COLO829 (cell line): ENCODE measurements around the gene MT4.
"Not testable (repeated sequence)": the region's sequence is repeated elsewhere in the genome, so short reads cannot be mapped to it uniquely, and the experiment has no call there.

ENCODE experiments used
- DNase-seq: peaks from one replicate; pipeline ENCODE4 v3.0.0; 2012; ENCODE audit warnings: low spot score

Gene MT4

GRCh38 chr16:56559109-56559508 lies 5.8 kb upstream of the MT4 start:
- no peak for DNase-seq

- DNase-seq, result no peak
These were observed 4.4 kb upstream of the MT4 start for GRCh38 chr16:56560447-56560846.

DNA sequence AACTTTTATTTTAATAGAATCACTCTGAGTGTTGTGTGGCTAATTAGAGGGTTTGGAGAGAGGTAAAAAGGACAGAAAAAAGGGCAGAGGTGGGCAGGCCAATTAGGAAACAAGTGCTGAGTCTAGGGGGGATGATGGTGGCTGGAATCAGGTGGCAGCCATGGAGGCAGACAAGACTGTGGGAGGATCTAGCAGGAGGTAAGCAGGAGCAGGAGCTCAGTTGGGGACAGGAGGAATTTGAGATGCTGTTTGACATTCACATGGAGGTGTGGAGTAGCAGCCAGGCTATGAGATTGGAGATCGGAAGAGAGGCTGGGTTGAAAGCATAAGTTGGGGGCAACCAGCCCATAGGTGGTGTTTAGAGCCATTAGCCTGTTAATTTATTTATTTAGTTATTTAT lies 3.7 kb upstream of the MT4 start:
- no peak for DNase-seq

GRCh38 chr16:56569971-56570370 lies 5.1 kb downstream of the MT4 start:
- no peak for DNase-seq

DNA sequence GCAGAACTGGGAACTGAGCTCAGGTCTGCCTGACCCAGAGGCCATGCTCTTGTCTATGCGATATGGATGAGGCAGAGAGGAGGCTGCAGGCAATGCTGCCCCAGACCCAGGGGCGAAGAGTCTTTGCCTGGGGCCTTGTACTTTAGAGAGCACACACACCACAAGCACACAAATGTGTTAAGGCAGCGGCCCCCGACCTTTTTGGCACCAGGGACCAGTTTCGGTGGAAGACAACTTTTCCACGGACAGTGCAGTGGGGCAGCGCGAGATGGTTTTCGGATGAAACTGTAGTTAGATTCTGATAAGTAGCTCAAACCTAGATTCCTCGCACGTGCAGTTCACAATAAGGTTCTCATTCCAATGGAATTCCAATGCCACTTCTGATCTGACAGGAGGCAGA lies 6.7 kb downstream of the MT4 start:
- no peak for DNase-seq

DNA sequence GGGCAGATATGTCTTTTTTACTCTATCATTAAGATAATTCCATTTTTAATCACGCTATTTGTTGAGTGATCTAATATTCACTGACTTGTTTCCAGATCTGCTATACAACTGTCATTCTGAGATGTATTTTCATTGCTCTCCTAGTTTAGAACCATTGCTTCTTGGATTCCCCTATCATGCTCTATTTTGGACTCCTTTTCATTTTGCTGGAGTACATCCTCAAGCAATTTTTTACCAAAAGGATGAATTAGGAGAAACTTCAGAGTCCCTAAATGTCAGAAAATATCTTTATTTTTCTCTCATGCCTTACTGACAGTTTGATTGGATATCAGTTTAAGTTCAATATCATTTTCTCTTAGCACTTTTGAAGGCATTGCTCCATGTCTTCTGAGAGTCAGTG lies 9.8 kb downstream of the MT4 start:
- no peak for DNase-seq

DNA sequence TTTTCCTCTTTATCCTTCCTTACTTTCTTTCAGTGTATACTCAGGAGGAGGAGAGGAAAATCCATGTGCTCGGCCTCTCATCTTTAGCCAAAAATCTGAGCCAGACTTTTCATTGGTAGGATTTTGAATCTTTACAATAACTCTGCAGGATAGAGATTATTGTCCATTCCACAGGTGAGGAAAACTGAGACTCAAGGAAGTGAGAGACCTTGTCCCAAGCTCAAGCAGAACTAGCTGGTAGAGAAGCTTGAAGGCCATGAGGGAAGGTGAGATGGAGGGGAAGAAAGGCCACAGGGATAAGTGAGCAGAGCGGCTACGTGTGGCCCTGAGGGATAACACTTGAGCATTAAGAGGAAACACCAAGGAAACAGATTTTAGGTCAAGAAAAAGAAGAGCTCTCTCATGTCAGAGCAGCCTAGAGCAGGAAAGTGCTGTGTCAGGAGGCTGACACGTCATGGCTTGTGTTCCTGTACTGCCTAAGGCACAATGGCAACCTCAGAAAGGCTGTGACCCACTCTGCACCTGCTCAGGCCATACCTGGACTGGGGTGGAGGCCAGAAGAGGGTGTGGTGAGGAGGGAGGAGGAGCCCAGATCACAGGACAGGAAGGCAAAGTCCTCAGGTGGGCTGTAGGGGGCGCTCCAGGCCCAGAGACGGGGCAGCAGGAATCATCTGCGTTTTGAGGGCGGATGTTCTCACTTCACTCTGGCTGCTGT lies 11.9 kb downstream of the MT4 start:
- DNase-seq, result peak; percentile 53

DNA sequence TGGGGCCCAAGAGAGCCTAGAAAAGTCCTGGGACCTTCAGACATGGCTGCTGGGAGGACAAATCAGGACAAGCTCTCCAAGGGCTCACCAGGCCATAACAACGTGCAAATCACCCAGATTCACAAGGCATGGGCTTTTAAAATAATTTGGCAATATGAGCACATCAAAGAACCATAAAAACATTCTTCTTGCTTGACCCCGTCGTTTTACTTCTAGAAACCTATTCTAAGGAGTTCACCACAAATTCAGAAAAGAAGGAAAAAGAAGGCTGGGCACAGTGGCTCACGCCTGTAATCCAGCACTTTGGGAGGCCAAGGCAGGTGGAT lies 12.4 kb downstream of the MT4 start:
- DNase-seq, result no peak

GRCh38 chr16:56580391-56581048 lies 15.6 kb downstream of the MT4 start:
- no peak for DNase-seq

DNA sequence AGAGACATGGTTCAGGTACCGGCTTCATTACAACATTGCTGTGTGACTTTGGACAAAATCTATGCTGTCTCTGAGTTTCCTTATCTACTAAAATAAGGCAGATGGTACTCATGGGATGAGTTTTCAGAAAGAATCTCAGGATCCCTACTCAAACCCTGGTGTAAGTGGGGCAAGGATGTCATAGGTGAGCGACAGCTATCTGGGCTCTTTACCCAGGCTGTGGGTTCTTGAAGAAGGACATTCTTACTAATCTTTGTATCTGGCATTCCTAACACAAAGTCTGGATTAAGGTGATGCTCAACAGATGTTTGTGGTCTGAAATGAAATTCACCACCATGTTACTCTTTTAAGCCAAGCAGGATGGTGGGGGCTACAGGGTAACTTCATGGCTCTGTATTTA lies 18.0 kb downstream of the MT4 start:
- not testable (repeated sequence) for DNase-seq

- DNase-seq, result no peak
These were observed 18.7 kb downstream of the MT4 start for GRCh38 chr16:56583351-56584168.

DNA sequence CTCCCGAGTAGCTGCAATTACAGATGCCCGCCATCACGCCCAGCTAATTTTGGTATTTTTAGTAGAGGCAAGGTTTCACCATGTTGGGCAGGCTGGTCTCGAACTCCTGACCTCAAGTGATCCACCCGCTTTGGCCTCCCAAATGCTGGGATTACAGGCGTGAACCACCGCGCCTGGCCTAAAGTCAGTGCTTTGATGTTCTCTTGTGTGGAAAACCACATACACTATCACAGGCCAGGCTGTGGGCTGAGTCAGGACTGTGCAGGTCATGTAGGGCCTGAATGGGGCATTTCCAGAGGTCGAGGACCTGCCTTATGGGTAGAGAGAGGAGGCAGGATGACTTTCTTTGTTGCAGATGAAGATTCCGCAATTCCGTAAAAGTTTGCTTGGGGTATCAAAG lies 19.4 kb downstream of the MT4 start:
- no peak for DNase-seq

GRCh38 chr16:56588781-56589140 lies 23.9 kb downstream of the MT4 start:
- no peak for DNase-seq

DNA sequence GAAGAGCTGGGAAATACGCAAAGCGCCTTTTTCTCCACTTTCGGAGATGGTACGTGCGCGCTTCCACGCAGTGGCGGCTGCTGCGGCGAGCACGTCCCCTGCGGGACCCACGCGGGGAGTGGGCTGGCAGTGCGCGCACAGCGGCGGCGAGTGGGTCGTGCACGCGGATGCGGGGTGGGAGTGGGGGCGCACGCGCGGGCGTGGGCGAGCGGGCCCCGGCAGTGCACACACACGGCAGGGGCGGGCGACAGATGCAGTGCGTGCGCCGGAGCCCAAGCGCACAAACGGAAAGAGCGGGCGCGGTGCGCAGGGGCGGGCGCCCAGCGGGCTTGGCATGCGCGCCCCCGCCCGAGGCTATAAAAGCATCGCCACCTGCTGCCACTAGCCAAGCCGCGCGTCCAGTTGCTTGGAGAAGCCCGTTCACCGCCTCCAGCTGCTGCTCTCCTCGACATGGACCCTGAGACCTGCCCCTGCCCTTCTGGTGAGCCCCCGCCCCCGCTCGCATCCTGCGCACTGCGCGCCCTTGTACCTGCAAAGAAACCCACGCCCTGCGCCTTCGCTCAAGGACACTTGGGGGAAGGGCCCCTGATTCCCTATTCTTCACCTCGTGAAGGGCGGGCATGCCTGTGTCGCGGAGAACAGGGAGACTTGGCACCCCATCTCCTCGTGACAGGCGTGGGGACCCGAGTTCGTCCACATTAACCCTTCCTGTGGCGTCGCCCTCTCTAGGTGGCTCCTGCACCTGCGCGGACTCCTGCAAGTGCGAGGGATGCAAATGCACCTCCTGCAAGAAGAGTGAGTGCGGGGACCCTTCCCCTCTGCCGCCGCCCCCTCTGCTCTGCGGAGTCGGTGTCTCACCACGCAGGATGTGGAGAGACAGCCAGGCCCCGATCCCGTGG lies 24.5 kb downstream of the MT4 start, which contains the start of gene MT3:
TSS of gene MT3 (plus strand) at position 388 of the 899 bp plus-strand sequence. CDS start at position 451, 63 bp downstream.
- no peak for DNase-seq

DNA sequence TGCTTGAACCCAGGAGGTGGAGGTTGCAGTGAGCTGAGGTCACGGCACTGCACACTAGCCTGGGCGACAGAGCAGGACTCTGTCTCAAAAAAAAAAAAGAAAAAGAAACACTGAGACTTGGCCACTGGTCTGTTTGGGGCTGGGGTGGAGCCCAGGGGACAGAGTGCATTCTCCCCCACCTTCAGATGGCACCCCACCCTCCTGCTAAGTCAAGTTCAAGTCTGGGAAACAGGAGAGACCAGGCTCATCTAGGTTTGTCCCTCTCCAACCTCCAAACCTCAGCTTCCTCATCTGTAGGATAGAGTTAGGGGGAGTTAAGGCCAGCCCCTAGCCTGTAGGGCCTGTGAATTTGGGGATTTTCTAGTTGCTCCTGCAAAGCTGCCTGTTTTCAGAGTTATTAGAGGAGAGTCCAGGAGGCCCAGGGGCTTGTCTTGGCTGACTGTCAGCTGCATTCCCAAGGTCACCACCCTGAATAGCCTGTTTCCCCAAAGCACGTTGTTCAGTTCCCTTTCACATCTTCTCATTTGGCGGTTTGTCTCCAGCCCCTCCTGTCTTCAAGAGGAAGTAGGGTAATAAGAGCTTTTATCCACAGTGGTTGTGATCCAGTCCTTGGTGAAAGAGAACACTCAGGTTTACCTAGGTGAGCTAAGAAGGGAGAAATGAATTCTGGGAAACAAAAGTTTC lies 26.6 kb downstream of the MT4 start:
- no peak for DNase-seq

DNA sequence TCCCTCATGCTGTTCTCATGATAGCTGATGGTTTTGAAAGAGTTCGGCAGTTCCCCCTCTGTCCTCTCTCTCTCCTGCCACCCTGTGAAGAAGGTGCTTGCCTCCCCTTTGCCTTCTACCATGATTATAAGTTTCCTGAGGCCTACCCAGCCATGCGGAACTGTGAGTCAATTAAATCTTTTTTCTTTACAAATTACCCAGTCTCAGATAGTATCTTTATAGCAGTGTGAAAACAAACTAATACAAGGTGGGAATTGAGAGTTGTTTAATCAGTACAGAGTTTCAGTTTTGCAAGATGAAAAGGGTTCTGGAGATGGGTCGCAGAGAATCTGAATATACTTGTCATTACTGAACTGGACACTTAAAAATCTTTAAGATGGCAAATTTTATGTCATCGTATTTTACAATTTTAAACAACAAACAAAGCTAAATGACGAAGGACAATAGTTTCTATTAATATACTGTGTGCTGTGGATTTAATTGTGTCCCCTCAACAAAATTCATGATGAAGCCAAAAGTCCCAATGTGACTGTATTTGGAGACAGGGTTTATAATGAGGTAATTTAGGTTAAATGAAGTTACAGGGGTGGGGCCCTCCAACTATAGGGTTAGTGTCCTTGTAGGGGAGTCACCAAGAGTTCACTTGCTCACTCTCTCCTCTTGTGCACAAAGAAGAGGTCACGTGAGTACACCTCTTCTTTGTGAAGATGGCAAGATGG lies 28.9 kb downstream of the MT4 start:
- no peak for DNase-seq

DNA sequence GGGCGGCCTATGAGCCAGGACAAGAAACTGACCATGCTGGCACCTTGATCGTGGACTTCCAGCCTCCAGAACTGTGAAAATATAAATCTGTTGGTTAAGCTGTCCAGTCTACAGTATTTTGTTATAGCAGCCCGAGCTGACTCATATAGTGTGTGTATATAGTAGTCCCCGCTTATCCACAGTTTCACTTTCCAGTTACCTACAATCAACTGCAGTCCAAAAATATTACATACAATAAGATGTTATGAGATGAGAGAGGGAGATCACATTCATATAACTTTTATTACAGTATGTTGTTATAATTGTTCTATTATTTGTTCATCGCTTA lies 29.4 kb downstream of the MT4 start:
- no peak for DNase-seq

GRCh38 chr16:56600398-56600999 lies 35.6 kb downstream of the MT4 start:
- DNase-seq, result peak; percentile 34

- DNase-seq, result no peak
These were observed 36.5 kb downstream of the MT4 start for GRCh38 chr16:56601325-56601724.

DNA sequence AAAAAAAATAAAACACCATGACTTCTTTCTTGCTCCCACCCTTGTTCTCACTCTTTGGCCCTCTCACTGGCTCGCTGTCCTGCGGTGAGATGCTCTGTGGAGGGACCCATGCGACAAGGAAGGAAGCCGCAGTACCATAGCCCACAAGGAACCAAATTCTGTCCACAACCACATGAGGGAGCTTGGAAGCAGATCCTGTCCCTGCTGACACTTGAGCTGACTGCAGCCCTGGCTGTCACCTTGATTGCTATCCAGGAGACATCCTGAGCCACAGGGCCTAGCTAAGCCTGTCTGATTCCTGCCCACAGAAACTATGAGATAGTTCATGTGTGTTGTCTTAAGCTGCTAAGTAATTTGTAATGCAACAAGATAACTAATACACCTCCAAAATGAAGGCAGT lies 38.7 kb downstream of the MT4 start:
- DNase-seq, result no peak

DNA sequence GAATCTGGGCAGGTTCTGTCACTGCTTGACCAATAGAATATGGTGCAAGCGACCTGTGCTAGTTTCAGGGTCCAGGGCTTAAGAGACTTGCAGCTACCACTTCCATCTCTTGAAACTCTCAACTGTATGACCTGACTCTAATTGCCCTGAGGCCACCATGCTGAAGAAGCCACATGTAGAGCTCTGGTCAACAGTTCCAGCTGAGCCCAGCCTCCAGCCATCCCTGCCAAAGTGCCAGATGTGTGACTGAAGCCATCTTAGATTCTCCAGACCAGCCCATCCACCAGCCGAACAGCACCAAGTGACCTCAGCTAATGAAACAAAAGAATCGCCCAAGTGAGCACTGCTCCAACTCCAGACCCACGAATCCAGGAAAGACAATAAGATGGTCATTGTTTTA lies 40.1 kb downstream of the MT4 start:
- DNase-seq, result no peak
